Astrocyte of the hippocampus (primary cell): ENCODE data around the gene LPA.
"Not testable (repeated sequence)": the region's sequence is repeated elsewhere in the genome, so short reads cannot be mapped to it uniquely, and the experiment has no call there.

Source experiments
- DNase-seq: peaks from one replicate; pipeline ENCODE4 v3.0.0; 2011; ENCODE audit warnings: low read depth, low spot score

Gene LPA

GRCh38 chr6:160667639-160668481, 3.8 kb upstream of the LPA start:
- no peak for DNase-seq

- no peak for DNase-seq
Measured at GRCh38 chr6:160662842-160663241, 1.2 kb downstream of the LPA start.

- no peak for DNase-seq
Measured at GRCh38 chr6:160662429-160662828, 1.6 kb downstream of the LPA start.

GRCh38 chr6:160661216-160661615, 2.9 kb downstream of the LPA start:
- no peak for DNase-seq

GRCh38 chr6:160659562-160659961, 4.5 kb downstream of the LPA start:
- DNase-seq, result no peak

GRCh38 chr6:160634706-160635105, 29.4 kb downstream of the LPA start:
- no peak for DNase-seq

GRCh38 chr6:160595838-160596832, 67.9 kb downstream of the LPA start:
- no peak for DNase-seq

- DNase-seq, result not testable (repeated sequence)
Measured at GRCh38 chr6:160595297-160595696, 68.8 kb downstream of the LPA start.

GRCh38 chr6:160586374-160586773, 77.7 kb downstream of the LPA start:
- DNase-seq, result no peak

- DNase-seq, result no peak
Measured at GRCh38 chr6:160583794-160584193, 80.3 kb downstream of the LPA start.

- no peak for DNase-seq
Measured at GRCh38 chr6:160581406-160581805, 82.7 kb downstream of the LPA start.

- not testable (repeated sequence) for DNase-seq
Measured at GRCh38 chr6:160578515-160578914, 85.6 kb downstream of the LPA start.

- no peak for DNase-seq
Measured at GRCh38 chr6:160573943-160574342, 90.1 kb downstream of the LPA start.

- DNase-seq, result not testable (repeated sequence)
Measured at GRCh38 chr6:160571201-160571600, 92.9 kb downstream of the LPA start.

GRCh38 chr6:160544802-160545201, 119.3 kb downstream of the LPA start:
- no peak for DNase-seq

GRCh38 chr6:160535270-160535669, 128.8 kb downstream of the LPA start:
- no peak for DNase-seq

- peak; percentile 76 for DNase-seq
Measured at GRCh38 chr6:160534050-160534696, 129.9 kb downstream of the LPA start.

GRCh38 chr6:160532315-160532714, 131.8 kb downstream of the LPA start:
- no peak for DNase-seq

- no peak for DNase-seq
Measured at GRCh38 chr6:160531826-160532225, 132.2 kb downstream of the LPA start.

GRCh38 chr6:160529524-160529923, 134.6 kb downstream of the LPA start:
- not testable (repeated sequence) for DNase-seq

GRCh38 chr6:160523223-160523622, 140.9 kb downstream of the LPA start:
- no peak for DNase-seq
